Measurements from ENCODE around the gene DEUP1. TPM values are rescaled to one million over a fixed set of nuclear protein-coding genes. Genes with fewer than 3 reads are reported as not detected.

The DEUP1 gene
- total RNA-seq, 2 experiments from 2014 or later = not detected

DNA sequence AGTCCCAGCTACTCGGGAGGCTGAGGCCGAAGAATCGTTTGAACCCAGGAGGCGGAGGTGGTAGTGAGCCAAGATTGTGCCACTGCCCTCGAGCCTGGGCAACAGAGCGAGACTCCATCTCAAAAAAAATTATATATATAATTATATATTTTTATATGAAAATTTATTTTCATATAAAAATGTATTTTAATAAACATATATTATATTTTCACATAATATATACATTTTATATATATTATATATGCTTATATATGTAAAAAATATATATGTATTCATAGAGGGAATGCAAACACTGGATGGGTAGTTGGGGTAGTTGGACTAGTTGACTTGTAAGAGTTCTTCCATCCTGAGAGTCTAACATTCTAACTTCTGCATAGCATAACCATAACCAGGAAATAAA is 20.3 kb downstream of the DEUP1 start:
- POLR2A ChIA-PET = no interaction called here

GRCh38 chr11:93359396-93359795 is 28.9 kb downstream of the DEUP1 start:
- Histone ChIP-seq H3K9me3 (ENCODE audit: control insufficient read depth in 1 of 2, insufficient read depth in 1 of 2, low read length in 2 of 2) (no peaks in the 10 kb centered on the region), H3K36me3 (ENCODE audit: insufficient read depth, low read length) (no peaks in the 10 kb centered on the region), H3K4me1 (ENCODE audit: insufficient read depth, low read length) (no peaks in the 10 kb centered on the region), H3K27ac (ENCODE audit: low read depth in 1 of 2, low read length in 2 of 2) (no peak overlapping the region), H3K4me3 (ENCODE audit: low read length) (no peak overlapping the region), H3K27me3 (ENCODE audit: control insufficient read depth in 1 of 2, insufficient read depth in 2 of 2, low read length in 2 of 2) (peaks cover 0 to 5% of the 10 kb centered on the region in 2 experiments)
- ATAC-seq (ENCODE audit: poor library complexity) = no peak
- TF ChIP-seq, protein P1, sequence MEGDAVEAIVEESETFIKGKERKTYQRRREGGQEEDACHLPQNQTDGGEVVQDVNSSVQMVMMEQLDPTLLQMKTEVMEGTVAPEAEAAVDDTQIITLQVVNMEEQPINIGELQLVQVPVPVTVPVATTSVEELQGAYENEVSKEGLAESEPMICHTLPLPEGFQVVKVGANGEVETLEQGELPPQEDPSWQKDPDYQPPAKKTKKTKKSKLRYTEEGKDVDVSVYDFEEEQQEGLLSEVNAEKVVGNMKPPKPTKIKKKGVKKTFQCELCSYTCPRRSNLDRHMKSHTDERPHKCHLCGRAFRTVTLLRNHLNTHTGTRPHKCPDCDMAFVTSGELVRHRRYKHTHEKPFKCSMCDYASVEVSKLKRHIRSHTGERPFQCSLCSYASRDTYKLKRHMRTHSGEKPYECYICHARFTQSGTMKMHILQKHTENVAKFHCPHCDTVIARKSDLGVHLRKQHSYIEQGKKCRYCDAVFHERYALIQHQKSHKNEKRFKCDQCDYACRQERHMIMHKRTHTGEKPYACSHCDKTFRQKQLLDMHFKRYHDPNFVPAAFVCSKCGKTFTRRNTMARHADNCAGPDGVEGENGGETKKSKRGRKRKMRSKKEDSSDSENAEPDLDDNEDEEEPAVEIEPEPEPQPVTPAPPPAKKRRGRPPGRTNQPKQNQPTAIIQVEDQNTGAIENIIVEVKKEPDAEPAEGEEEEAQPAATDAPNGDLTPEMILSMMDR (IDR thresholded peaks at IDR 0.05) = no peak
- Mint-ChIP-seq H3K36me3 (ENCODE audit: low read depth) (no peaks in the 10 kb centered on the region), H3K27ac (no peak overlapping the region), H3K9me3 (peaks cover 2% of the 10 kb centered on the region), H3K27me3 (no peaks in the 10 kb centered on the region), H3K4me3 (no peak overlapping the region), H3K4me1 (ENCODE audit: low read depth) (no peaks in the 10 kb centered on the region)
- POLR2A ChIA-PET = no interaction called here
- CTCF ChIA-PET = no interaction called here
- intact Hi-C loops (cut with DNase I, micrococcal nuclease) = no loop called here
- DNase-seq = no peak

More for the DNA sequence above, 20.3 kb downstream of the DEUP1 start:
- Histone ChIP-seq H3K27ac (ENCODE audit: low read depth in 1 of 2, low read length in 2 of 2) (no peak overlapping the region), H3K4me1 (ENCODE audit: insufficient read depth, low read length) (no peaks in the 10 kb centered on the region), H3K4me3 (ENCODE audit: low read length) (no peak overlapping the region), H3K27me3 (ENCODE audit: control insufficient read depth in 1 of 2, insufficient read depth in 2 of 2, low read length in 2 of 2) (no peaks in the 10 kb centered on the region), H3K9me3 (ENCODE audit: control insufficient read depth in 1 of 2, insufficient read depth in 1 of 2, low read length in 2 of 2) (peaks cover 0 to 9% of the 10 kb centered on the region in 2 experiments), H3K36me3 (ENCODE audit: insufficient read depth, low read length) (no peaks in the 10 kb centered on the region)
- intact Hi-C loops (cut with DNase I, micrococcal nuclease) = no loop called here
- Mint-ChIP-seq H3K27ac (no peak overlapping the region), H3K9me3 (no peaks in the 10 kb centered on the region), H3K27me3 (peaks cover 6% of the 10 kb centered on the region), H3K4me3 (no peak overlapping the region), H3K4me1 (ENCODE audit: low read depth) (no peaks in the 10 kb centered on the region), H3K36me3 (ENCODE audit: low read depth) (no peaks in the 10 kb centered on the region)
- ATAC-seq (ENCODE audit: poor library complexity) (no peak), DNase-seq (no peak)
- TF ChIP-seq, protein P1 (IDR thresholded peaks at IDR 0.05) = no peak
- CTCF ChIA-PET = no interaction called here

DNA sequence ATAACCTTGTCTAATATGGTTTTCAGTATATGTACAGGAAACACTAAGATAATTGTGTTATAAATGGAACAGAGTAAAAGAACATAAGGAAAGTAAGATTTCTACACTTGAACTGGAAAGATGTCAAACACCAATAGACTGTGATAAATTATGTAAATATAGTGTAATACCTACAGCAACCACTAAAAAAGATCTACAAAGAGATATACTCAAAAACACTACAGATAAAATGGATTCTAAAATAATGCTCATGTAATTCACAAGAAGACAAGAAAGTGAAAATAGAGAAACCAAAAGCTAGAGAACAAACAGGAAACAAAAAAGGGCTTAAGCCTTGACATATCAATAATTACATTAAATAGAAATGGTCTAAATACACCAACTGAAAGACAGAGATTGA is 30.9 kb downstream of the DEUP1 start:
- no peak for ATAC-seq (ENCODE audit: poor library complexity)
- no peak overlapping the region for H3K4me3 Mint-ChIP-seq

More for the DNA sequence above, 30.9 kb downstream of the DEUP1 start:
- H3K4me1 Mint-ChIP-seq (ENCODE audit: low read depth) = no peaks in the 10 kb centered on the region
- H3K27ac Mint-ChIP-seq = no peak overlapping the region
- Histone ChIP-seq H3K4me1 (ENCODE audit: insufficient read depth, low read length) (no peaks in the 10 kb centered on the region), H3K27ac (ENCODE audit: low read depth in 1 of 2, low read length in 2 of 2) (no peak overlapping the region), H3K27me3 (ENCODE audit: control insufficient read depth in 1 of 2, insufficient read depth in 2 of 2, low read length in 2 of 2) (peaks cover 0 to 5% of the 10 kb centered on the region in 2 experiments), H3K4me3 (ENCODE audit: low read length) (no peak overlapping the region), H3K36me3 (ENCODE audit: insufficient read depth, low read length) (no peaks in the 10 kb centered on the region), H3K9me3 (ENCODE audit: control insufficient read depth in 1 of 2, insufficient read depth in 1 of 2, low read length in 2 of 2) (no peaks in the 10 kb centered on the region)
- ChIA-PET POLR2A (no interaction called here), CTCF (interaction anchor here (0.6 kb wide), 1 partner anchor 21 kb away, joined by 3 read pairs; no protein-coding TSS in a partner anchor)
- DNase-seq = no peak
- peaks cover 2% of the 10 kb centered on the region for H3K9me3 Mint-ChIP-seq
- TF ChIP-seq, protein P1 (IDR thresholded peaks at IDR 0.05) = no peak
- no peaks in the 10 kb centered on the region for H3K36me3 Mint-ChIP-seq (ENCODE audit: low read depth)
- H3K27me3 Mint-ChIP-seq = no peaks in the 10 kb centered on the region
- intact Hi-C loops (cut with DNase I, micrococcal nuclease) = no loop called here

Measured in CD4-positive, alpha-beta T cell (primary cell).